Measurements from ENCODE around the gene SYTL4.

Gene SYTL4

DNA sequence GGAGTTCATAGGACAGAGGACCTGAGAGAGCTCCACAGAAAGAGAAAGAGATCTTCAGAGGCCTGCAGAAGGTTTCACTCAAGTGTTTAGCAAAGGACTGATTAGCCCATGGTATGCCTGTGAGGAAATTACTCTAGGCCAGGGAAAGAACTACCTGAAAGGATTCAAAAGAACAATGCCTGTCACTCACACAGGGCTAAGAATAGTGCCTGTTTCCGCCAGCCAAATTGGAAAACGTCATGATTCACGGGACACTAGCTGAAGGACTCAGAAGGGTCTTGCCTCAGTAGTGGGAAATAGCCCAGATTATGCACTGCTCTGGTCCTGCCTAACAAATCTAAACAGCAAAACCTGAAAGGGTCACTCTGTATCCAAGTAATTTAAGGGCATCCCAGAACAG lies 21.1 kb downstream of the SYTL4 start:
- H3K36me3 Mint-ChIP-seq, result no peaks in the 10 kb centered on the region
- H3K4me1 Mint-ChIP-seq, result no peaks in the 10 kb centered on the region
- no peak overlapping the region for H3K27ac Mint-ChIP-seq
- H3K9me3 Mint-ChIP-seq, result no peaks in the 10 kb centered on the region
- no peak overlapping the region for H3K4me3 Mint-ChIP-seq
- no peaks in the 10 kb centered on the region for H3K27me3 Mint-ChIP-seq
- no peak for ATAC-seq

DNA sequence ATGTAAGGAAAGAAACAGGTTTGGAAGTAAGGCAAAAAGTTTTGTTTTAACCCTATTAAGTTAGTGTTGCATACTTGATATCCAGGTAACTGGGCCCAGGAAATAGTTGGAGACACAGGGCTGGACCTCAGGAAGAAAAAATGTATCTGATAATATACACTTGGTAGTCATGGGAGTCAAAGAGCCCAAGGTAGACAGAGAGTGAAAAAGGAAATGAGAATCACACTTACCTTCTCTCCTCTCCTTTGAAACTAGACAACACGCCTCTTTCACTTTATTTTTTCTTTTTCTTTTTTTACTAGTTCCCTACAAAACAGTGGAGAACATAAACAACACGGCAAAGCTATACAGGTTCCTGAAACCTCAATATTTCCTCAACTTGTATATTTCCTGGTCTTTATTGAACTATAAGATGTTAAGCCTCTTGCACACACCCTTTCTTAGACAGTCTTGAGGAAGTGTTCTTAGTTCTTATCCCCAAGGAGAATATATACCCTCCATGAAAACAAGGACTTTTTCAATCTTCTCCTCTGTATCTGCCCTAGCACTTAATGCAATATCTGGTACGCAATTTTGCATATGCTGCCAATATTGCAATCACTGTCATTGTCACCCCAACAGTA lies 27.2 kb downstream of the SYTL4 start:
- Mint-ChIP-seq H3K4me1 (peaks cover 6% of the 10 kb centered on the region), H3K36me3 (no peaks in the 10 kb centered on the region), H3K27me3 (no peaks in the 10 kb centered on the region), H3K4me3 (no peak overlapping the region), H3K27ac (no peak overlapping the region), H3K9me3 (no peaks in the 10 kb centered on the region)
- no peak for ATAC-seq

DNA sequence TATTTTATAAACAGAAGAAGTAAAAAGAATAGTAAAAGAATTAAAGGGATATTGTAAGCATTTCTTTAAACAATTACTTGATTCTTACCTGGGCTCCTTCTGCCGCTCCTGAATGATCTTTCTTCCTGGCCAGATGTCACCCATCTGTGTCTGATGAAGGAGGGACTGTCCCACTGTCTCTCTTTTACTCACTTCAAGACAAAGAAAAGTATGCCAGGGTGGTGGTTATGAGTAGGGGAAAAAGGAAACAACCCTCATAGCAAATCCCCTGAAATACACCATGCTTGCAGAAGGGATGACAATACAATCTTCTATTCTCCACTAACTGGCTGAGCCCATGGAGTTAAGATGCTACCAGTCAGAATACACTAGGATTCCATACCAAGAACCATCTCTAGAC lies 31.1 kb downstream of the SYTL4 start:
- H3K36me3 Mint-ChIP-seq, result no peaks in the 10 kb centered on the region
- no peaks in the 10 kb centered on the region for H3K27me3 Mint-ChIP-seq
- H3K4me3 Mint-ChIP-seq, result no peak overlapping the region
- ATAC-seq, result peak; percentile 56
- H3K27ac Mint-ChIP-seq, result no peak overlapping the region
- no peaks in the 10 kb centered on the region for H3K9me3 Mint-ChIP-seq
- peaks cover 20% of the 10 kb centered on the region for H3K4me1 Mint-ChIP-seq

DNA sequence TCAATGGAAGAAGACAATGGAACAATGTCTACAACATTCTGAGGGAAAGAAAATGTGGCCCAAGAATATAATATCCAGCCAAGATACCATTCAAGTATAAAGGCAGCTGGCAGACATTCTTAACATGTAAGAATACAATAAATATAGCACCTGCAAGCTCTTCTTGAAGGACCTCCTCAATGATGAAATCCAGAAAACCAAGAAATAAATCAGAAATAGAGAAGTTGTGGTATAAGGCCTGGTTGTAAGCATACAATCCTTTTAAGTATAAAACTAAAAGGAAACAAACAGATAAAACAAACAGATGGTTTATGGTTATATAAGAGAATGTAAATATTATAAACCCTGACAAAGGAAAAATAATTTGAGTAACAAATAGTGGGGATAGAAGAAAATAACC lies 33.4 kb downstream of the SYTL4 start:
- H3K4me1 Mint-ChIP-seq, result peaks cover 14% of the 10 kb centered on the region
- H3K9me3 Mint-ChIP-seq, result no peaks in the 10 kb centered on the region
- no peak for ATAC-seq
- H3K27me3 Mint-ChIP-seq, result no peaks in the 10 kb centered on the region
- H3K27ac Mint-ChIP-seq, result no peak overlapping the region
- no peaks in the 10 kb centered on the region for H3K36me3 Mint-ChIP-seq
- no peak overlapping the region for H3K4me3 Mint-ChIP-seq

DNA sequence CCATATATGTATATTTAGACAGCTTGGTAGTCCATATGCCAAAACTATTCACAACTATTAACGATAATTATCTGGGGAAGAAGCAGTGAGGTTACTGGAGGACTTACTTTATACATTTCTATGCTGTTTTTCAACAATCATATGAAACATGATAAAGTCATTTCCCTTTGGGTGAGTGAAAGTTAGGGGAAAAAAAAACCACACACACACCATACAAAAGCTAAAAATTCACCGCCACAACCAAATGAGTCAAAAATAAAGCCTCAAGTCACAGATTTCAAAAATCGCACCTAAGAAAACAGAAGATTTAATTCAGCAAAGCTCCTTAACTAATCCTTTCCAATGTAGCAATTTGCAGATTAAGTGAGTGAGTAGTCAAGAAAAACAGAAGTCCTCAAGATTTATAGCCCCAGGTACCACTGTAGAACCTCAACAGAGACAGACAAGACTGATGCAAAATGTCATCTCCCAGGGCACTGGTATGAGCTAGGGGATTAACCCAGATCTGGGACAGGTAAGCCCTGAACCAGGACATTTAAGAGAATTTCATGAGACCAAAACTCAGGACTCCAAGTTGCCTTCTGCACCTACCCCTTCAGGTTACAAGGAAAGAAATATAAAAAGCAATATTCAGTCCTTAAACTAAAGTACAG lies 35.1 kb downstream of the SYTL4 start:
- no peaks in the 10 kb centered on the region for H3K36me3 Mint-ChIP-seq
- H3K27me3 Mint-ChIP-seq, result no peaks in the 10 kb centered on the region
- no peak overlapping the region for H3K27ac Mint-ChIP-seq
- H3K4me3 Mint-ChIP-seq, result no peak overlapping the region
- no peaks in the 10 kb centered on the region for H3K9me3 Mint-ChIP-seq
- no peak for ATAC-seq
- H3K4me1 Mint-ChIP-seq, result peaks cover 14% of the 10 kb centered on the region

DNA sequence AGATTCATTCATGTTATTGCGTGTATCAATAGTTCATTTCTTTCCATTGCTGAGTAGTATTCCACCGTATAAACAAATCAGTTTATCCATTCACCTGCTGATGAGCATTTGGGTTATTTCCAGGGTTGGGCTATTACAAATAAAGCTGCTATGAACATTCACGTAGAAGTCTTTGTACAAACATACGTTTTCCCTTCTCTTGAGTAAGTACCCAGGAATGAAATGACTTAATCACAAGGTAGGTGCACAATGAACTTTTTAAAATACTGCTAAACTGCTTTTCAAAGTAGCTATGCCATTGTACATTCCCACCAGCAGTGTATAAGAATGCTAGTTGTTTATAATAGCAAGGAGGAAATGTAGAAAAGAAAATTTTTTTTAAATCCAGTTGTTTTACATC lies 35.9 kb downstream of the SYTL4 start:
- Mint-ChIP-seq H3K4me1 (peaks cover 14% of the 10 kb centered on the region), H3K4me3 (no peak overlapping the region), H3K9me3 (no peaks in the 10 kb centered on the region), H3K27ac (no peak overlapping the region), H3K27me3 (no peaks in the 10 kb centered on the region), H3K36me3 (no peaks in the 10 kb centered on the region)
- ATAC-seq, result no peak

DNA sequence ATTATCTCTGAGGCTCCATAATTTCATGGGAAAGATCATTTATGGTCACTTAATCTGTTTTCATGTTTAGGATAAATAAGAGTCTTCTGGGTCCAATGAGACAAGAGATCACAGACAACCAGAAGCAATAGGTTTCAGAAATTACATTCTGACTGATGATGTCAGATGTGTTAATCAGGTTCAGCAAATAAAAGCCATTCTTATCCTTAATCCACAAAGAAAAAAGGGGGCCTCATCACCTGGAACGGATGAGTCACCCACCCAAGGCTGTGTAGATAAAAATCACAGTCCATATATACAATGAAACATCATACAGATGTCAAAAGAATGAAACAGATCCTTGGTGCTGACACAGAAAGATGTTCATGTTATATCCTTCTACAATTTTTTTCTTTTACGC lies 36.6 kb downstream of the SYTL4 start:
- Mint-ChIP-seq H3K4me3 (no peak overlapping the region), H3K36me3 (no peaks in the 10 kb centered on the region)
- ATAC-seq, result no peak

DNA sequence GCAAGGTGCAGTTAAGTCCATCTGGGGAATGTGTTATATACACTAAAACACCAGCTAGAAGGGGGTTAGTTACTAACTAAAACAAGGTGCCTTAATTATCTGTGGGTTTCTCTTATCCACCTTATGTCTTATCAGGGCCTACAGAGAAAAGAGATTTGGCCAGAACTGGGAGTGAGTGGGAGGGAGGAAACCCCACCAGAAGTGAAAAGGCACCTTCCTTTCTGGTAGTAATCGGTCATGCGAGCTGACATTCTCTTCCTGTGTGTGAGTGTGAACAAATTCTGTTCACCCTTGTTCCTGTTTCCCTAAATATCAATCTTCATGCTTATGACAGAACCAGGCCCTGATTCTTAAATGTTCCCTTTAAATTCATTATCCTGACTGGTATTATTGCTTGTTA lies 44.4 kb downstream of the SYTL4 start:
- H3K27ac Mint-ChIP-seq, result no peak overlapping the region
- H3K9me3 Mint-ChIP-seq, result no peaks in the 10 kb centered on the region
- peaks cover 17% of the 10 kb centered on the region for H3K4me1 Mint-ChIP-seq
- no peaks in the 10 kb centered on the region for H3K27me3 Mint-ChIP-seq
- peak; percentile 69 for ATAC-seq
- H3K4me3 Mint-ChIP-seq, result no peak overlapping the region
- H3K36me3 Mint-ChIP-seq, result no peaks in the 10 kb centered on the region

More for the DNA sequence above, 36.6 kb downstream of the SYTL4 start:
- Mint-ChIP-seq H3K27me3 (no peaks in the 10 kb centered on the region), H3K27ac (no peak overlapping the region), H3K9me3 (no peaks in the 10 kb centered on the region), H3K4me1 (peaks cover 14% of the 10 kb centered on the region)

DNA sequence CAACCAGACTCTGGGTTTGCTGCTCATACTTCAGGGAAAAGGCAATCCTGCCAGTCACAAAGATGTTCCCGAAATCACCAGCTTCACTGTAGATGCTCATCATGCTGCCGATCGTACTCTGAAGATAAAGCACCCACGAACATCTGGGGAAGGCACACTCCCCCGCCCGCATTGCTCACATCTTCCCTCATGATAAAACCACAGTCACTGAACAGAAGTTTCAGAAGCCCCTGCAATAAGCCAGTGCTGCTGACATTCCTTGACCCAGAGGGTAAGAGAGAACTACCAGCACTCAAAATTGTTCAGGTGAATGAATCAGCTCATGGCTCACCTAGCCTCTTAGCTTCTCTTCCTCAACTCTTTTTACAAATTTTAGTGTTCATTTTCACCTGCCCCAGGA lies 44.8 kb downstream of the SYTL4 start:
- Mint-ChIP-seq H3K27me3 (no peaks in the 10 kb centered on the region), H3K27ac (peak overlapping the region; percentile 18), H3K4me3 (no peak overlapping the region), H3K36me3 (no peaks in the 10 kb centered on the region), H3K4me1 (peaks cover 17% of the 10 kb centered on the region), H3K9me3 (no peaks in the 10 kb centered on the region)
- ATAC-seq, result peak; percentile 34

DNA sequence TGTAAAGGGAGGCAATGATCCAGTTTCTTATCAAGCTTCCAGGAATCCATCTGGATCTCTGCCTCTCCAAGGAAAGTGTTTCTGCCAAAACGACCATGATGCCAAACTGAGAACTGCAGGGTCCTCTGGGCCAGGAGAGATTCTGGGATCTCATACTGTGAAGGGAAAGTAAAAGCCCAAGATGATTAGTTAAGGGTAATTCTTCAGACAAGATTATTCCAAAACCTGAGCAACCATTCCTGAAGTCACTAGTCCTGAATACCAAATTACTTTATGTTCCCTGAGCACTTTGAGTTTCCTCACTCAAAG lies 46.0 kb downstream of the SYTL4 start:
- H3K27ac Mint-ChIP-seq, result no peak overlapping the region
- H3K9me3 Mint-ChIP-seq, result no peaks in the 10 kb centered on the region
- no peaks in the 10 kb centered on the region for H3K36me3 Mint-ChIP-seq
- H3K4me3 Mint-ChIP-seq, result no peak overlapping the region
- no peaks in the 10 kb centered on the region for H3K27me3 Mint-ChIP-seq
- peaks cover 17% of the 10 kb centered on the region for H3K4me1 Mint-ChIP-seq
- ATAC-seq, result no peak

DNA sequence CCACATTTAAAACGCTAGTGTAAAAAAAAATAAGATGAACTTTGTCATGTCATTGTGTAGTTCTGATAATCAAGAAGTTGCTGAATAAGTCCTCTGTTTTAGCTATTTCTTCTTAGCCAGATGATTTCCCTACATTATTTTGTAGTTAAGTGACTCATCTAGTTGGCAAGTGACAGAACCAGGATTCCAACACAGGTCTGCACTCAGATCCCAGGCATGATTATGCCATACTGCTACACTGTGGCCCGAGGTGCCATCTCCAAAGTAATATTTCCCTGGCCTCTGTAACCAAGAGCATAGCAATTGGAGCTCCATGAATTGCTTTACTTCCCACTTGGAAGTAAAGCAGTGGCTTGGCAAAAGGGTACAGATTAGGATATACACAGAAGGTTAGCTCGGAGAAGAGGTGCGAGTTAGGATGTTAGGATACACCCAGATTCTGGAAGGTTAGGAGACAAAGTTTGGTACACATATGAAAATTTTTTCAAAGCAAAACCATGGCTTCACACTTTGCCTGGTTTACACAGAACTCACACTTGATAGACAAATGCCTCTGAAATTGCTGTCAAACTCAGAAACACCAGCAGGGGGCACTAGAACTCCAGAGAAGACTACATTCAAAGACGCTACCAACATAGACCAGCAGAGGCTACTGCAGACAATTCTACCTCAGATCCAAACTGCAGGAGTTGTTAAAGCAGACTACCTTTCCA lies 46.5 kb downstream of the SYTL4 start:
- no peak overlapping the region for H3K27ac Mint-ChIP-seq
- no peak overlapping the region for H3K4me3 Mint-ChIP-seq
- no peak for ATAC-seq
- no peaks in the 10 kb centered on the region for H3K27me3 Mint-ChIP-seq
- H3K36me3 Mint-ChIP-seq, result no peaks in the 10 kb centered on the region
- H3K9me3 Mint-ChIP-seq, result no peaks in the 10 kb centered on the region
- H3K4me1 Mint-ChIP-seq, result peaks cover 17% of the 10 kb centered on the region

DNA sequence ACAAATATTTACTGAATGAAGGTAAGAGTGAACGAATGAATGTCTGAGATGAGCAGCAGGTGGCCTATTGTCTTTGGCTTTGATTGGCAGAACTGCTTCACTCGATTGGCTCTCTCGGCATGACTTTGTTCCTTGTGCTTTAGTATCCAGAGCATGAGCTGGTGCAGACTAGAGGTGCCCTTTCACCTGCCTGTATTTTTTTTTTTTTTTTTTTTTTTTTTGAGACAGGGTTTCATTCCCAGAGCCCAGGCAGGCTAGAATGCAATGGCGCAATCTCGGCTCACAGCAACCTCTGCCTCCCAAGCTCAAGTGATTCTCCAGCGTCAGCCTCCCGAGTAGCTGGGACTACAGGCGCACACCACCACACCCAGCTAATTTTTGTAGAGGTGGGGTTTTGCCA lies 49.0 kb downstream of the SYTL4 start:
- H3K27ac Mint-ChIP-seq, result no peak overlapping the region
- no peaks in the 10 kb centered on the region for H3K36me3 Mint-ChIP-seq
- no peak overlapping the region for H3K4me3 Mint-ChIP-seq
- no peaks in the 10 kb centered on the region for H3K9me3 Mint-ChIP-seq
- no peaks in the 10 kb centered on the region for H3K27me3 Mint-ChIP-seq
- peaks cover 14% of the 10 kb centered on the region for H3K4me1 Mint-ChIP-seq
- no peak for ATAC-seq

DNA sequence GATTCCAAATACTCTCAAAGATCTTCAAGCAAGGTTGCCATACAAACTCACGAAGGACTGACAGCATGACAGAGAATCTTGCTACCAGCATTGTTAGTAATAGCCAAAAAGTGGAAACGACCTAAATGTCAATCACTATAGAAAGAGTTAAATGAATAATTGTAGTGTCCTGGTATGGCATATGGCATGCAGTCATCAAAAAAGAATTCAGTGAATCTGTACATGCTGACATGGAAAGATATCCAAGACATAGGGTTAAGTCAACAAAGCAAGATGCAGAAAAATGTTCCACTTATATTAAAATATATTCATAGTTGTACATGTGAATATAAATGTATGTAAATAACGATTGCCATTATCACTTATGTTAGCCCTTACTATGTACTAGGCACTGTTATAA lies 50.3 kb downstream of the SYTL4 start:
- ATAC-seq, result no peak
- no peaks in the 10 kb centered on the region for H3K36me3 Mint-ChIP-seq
- H3K27ac Mint-ChIP-seq, result no peak overlapping the region
- H3K4me1 Mint-ChIP-seq, result peaks cover under 1% of the 10 kb centered on the region
- H3K27me3 Mint-ChIP-seq, result no peaks in the 10 kb centered on the region
- no peak overlapping the region for H3K4me3 Mint-ChIP-seq
- H3K9me3 Mint-ChIP-seq, result no peaks in the 10 kb centered on the region

DNA sequence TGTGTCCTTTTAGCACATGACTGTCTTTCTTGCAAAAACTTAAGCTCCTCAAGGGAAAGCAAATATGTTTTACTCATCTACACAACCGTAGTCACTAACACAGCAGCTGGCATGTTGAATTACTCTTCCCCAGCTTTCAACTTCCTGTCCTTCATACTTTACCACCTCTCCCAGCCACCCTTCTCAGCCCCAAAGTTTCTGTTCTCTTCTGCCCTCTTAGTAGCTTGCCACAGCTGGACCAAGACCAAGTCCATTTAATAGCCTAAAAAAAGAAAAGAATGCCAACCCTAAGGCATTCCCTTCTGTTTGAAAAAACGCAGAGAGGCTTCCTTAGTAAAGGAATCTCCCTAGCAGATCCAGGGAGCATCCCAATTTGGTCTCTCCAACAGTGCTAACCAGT lies 51.2 kb downstream of the SYTL4 start:
- ATAC-seq, result no peak
- H3K9me3 Mint-ChIP-seq, result no peaks in the 10 kb centered on the region
- no peaks in the 10 kb centered on the region for H3K36me3 Mint-ChIP-seq
- H3K27me3 Mint-ChIP-seq, result no peaks in the 10 kb centered on the region
- H3K4me1 Mint-ChIP-seq, result no peaks in the 10 kb centered on the region
- H3K27ac Mint-ChIP-seq, result no peak overlapping the region
- no peak overlapping the region for H3K4me3 Mint-ChIP-seq

DNA sequence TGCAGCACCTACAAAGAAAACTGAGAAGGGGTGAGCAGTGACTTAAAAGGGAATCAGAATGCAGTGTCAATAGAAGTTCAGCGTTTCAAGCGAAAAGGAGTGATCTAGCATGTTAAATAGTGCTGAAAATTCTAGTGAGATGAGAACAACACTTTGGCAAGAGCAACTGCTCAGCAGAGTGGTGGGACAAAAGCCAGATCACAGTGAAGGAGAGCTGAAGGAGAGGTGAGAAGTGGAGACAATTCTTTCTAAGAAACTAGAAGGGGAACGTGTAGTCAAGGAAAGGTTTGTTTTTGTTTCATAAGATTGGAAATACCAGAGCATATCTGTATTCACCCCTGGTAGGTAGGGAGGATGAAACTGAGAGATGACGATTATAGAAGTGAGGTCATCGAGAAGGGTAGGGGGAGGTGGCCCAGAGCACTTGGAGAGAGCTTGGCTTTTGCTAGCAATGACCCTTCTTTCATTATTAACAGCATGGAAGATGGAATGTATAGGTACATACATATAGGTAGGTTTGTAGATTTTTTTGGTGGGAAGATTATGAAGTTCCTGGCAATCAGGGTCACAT lies 54.2 kb downstream of the SYTL4 start:
- Mint-ChIP-seq H3K36me3 (no peaks in the 10 kb centered on the region), H3K9me3 (no peaks in the 10 kb centered on the region), H3K27me3 (no peaks in the 10 kb centered on the region), H3K27ac (no peak overlapping the region), H3K4me1 (peaks cover 11% of the 10 kb centered on the region), H3K4me3 (no peak overlapping the region)
- no peak for ATAC-seq

DNA sequence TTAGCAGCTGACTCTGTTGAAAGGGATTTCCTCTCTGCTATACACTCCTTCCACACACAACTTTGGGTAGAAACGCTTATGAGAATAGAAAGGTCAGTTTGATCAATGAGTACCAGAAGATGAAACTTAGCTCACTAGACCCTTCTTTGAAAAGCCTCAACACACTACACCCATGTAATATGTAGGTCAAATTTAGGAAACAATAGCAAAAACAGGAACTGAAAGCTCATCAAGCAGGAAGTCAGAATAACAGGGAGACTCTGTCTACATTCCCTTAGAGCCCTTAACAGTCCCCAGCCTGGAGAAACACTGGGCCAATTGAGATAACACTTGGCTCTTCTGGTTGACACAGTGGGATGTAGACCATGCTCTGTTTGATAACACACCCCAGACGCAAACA lies 57.2 kb downstream of the SYTL4 start:
- ATAC-seq, result no peak
- H3K36me3 Mint-ChIP-seq, result no peaks in the 10 kb centered on the region
- peaks cover 11% of the 10 kb centered on the region for H3K4me1 Mint-ChIP-seq
- H3K27ac Mint-ChIP-seq, result no peak overlapping the region
- no peak overlapping the region for H3K4me3 Mint-ChIP-seq
- no peaks in the 10 kb centered on the region for H3K27me3 Mint-ChIP-seq
- H3K9me3 Mint-ChIP-seq, result no peaks in the 10 kb centered on the region
